ENCODE measurements around the gene LPP. TPM values are rescaled to one million over a fixed set of nuclear protein-coding genes. Genes with fewer than 3 reads are reported as not detected.

Gene LPP
- total RNA-seq, 3 donors from 2014 or later (not counting 1 experiment from before 2014, with no cell fraction given), result 137 to 163 (median 149) TPM

DNA sequence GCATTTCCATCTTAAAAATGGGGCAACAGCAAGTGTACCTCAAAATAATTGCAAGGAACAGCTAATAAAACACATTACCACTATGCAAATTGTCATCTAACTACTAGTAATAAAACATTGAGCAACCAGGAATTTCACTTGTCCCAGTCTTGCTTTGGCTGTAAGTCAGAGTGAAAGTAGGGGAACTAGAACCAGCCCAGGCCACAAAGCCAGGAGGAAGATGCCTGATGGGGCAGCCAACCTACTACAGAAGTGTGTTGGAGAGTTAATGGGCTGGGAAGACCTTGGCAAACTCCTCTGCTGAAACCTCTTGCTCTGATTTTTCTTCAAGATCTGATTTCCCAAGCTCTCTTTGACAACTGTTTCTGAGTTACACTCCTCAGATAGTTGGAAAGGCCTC lies 40.2 kb upstream of the LPP start:
- Mint-ChIP-seq H3K4me3 (no peak overlapping the region), H3K27ac (no peak overlapping the region), H3K4me1 (peaks cover 6 to 11% of the 10 kb centered on the region in 2 donors), H3K9me3 (no peaks in the 10 kb centered on the region), H3K27me3 (ENCODE audit: low read depth in 2 of 2) (no peaks in the 10 kb centered on the region), H3K36me3 (no peaks in the 10 kb centered on the region)
- no peak for TF ChIP-seq CTCF (IDR thresholded peaks at IDR 0.05)
- Histone ChIP-seq H3K27me3 (ENCODE audit: control insufficient read depth, insufficient read depth, low read length) (no peaks in the 10 kb centered on the region), H3K4me3 (ENCODE audit: low read length) (no peak overlapping the region), H3K9me3 (ENCODE audit: control insufficient read depth, insufficient read depth, low read length) (no peaks in the 10 kb centered on the region), H3K36me3 (ENCODE audit: control insufficient read depth, insufficient read depth, low read length) (no peaks in the 10 kb centered on the region), H3K27ac (ENCODE audit: low read length) (no peak overlapping the region), H3K4me1 (ENCODE audit: control insufficient read depth, insufficient read depth, low read length) (peaks cover 7% of the 10 kb centered on the region)
- intact Hi-C loops (cut with micrococcal nuclease), result no loop called here
- ATAC-seq, result no peak
- no peak for DNase-seq

GRCh38 chr3:188119846-188120245 lies 34.1 kb upstream of the LPP start:
- no peak overlapping the region for H3K4me3 ChIP-seq (ENCODE audit: low read length)
- no peak for TF ChIP-seq CTCF (IDR thresholded peaks at IDR 0.05)
- peaks cover 5 to 8% of the 10 kb centered on the region in 2 donors for H3K27me3 Mint-ChIP-seq (ENCODE audit: low read depth in 2 of 2)
- no peak overlapping the region for H3K27ac Mint-ChIP-seq
- H3K36me3 ChIP-seq (ENCODE audit: control insufficient read depth, insufficient read depth, low read length), result no peaks in the 10 kb centered on the region
- intact Hi-C loops (cut with micrococcal nuclease), result no loop called here
- no peaks in the 10 kb centered on the region for H3K36me3 Mint-ChIP-seq
- no peaks in the 10 kb centered on the region for H3K4me1 Mint-ChIP-seq
- 75% methylated on average over 3 of the region's 3 CpGs for WGBS (ENCODE audit: insufficient coverage)
- no peaks in the 10 kb centered on the region for H3K9me3 ChIP-seq (ENCODE audit: control insufficient read depth, insufficient read depth, low read length)
- no peak overlapping the region for H3K27ac ChIP-seq (ENCODE audit: low read length)
- no peaks in the 10 kb centered on the region for H3K27me3 ChIP-seq (ENCODE audit: control insufficient read depth, insufficient read depth, low read length)
- H3K9me3 Mint-ChIP-seq, result no peaks in the 10 kb centered on the region
- ATAC-seq (no peak), DNase-seq (no peak)
- no peaks in the 10 kb centered on the region for H3K4me1 ChIP-seq (ENCODE audit: control insufficient read depth, insufficient read depth, low read length)
- no peak overlapping the region for H3K4me3 Mint-ChIP-seq

DNA sequence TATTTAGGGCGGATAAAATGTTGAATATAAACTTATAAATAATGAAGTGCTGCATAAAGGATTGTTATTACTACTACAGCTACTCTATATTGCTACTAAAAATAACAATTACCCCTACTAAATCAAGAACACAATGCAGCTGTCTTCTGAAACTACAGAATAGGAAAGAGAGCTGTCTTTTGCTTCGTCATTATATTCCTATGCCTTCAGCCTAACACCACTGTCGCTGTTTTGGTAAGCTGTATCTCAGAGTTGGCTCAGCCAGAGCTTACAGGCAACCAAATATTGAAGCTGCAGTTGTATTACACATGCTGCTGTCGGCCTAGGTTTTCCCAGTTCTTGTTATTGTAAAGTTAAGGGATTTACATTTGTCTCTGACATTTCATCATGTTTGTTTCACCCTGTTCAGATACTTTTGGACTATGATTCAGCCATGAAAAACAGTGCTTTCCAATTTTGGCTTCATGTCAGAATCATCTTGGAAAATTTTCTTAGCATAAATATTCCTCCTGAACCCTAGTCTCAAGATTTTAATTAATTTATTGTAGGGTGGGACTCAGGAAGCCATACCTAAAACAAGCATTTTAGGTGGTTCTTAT lies 31.3 kb upstream of the LPP start:
- no peaks in the 10 kb centered on the region for H3K36me3 Mint-ChIP-seq
- H3K4me1 ChIP-seq (ENCODE audit: control insufficient read depth, insufficient read depth, low read length), result no peaks in the 10 kb centered on the region
- intact Hi-C loops (cut with micrococcal nuclease), result no loop called here

More for the DNA sequence above, 31.3 kb upstream of the LPP start:
- no peak for TF ChIP-seq CTCF (IDR thresholded peaks at IDR 0.05)
- Mint-ChIP-seq H3K9me3 (no peaks in the 10 kb centered on the region), H3K27me3 (ENCODE audit: low read depth in 2 of 2) (peaks cover 5 to 8% of the 10 kb centered on the region in 2 donors), H3K27ac (no peak overlapping the region), H3K4me1 (no peaks in the 10 kb centered on the region), H3K4me3 (no peak overlapping the region)
- Histone ChIP-seq H3K9me3 (ENCODE audit: control insufficient read depth, insufficient read depth, low read length) (no peaks in the 10 kb centered on the region), H3K4me3 (ENCODE audit: low read length) (no peak overlapping the region), H3K27ac (ENCODE audit: low read length) (no peak overlapping the region), H3K36me3 (ENCODE audit: control insufficient read depth, insufficient read depth, low read length) (no peaks in the 10 kb centered on the region), H3K27me3 (ENCODE audit: control insufficient read depth, insufficient read depth, low read length) (no peaks in the 10 kb centered on the region)
- ATAC-seq (no peak), DNase-seq (no peak)
- WGBS (ENCODE audit: insufficient coverage), result 70% methylated on average over 3 of the region's 4 CpGs
